ENCODE measurements around the gene BBC3.

BBC3 gene

DNA sequence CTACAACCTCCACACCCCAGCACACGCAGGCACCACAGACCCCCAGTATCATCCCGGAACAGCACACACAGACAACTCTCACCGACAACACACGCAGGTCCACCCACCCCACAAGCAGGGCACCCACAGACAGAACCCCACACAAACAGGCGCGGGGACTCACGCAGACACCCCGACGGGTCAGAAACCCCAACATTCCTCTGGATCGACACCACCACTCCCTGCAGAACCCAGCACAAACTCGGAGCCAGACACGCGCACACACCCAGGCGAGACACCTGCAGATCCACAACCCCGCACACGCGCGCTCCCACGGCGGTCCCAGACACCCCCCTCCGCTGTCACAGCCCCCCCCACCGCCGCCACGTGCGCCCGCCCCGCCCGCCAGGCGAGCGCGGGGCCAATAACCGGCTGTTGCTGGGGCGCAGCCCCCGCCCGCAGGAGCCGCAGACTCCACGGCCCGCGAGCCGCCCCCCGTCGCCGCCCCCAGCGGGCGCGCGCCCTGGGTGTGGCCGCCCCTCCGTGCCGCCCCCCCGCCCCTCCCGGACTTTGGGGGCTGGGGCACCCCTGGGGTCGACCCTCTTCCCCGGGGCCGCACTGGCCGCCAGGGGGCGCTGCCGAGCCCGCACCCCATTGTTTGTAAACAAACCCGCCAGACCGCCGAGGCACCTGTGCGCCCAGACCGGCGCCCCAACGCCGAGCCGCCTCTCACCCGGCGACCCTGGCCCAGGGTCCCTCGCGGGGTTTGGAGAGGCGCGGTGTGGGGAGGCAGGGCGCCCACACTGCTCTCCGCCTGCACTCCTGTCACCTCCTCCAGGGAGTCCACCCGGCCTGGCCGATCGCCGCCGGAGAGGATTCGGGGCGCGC, 712 bp downstream of the BBC3 start:
- DNase-seq = no peak

DNA sequence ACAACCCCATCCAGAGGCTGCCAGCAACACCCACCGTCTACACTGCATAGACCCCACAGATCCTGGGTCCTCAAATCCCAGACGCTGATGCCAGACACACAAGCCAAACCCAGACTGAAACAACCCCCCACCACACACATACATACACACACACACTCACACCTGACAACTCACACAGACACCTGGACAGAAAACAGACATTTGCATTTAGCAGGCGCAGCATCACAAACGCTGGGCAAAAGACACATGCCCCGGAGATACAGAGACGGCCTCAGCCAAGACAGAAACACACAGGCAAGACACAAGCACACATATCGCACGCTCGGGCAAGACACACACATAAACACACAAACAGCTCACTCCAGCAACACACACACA, 1.3 kb downstream of the BBC3 start:
- no peak for DNase-seq

DNA sequence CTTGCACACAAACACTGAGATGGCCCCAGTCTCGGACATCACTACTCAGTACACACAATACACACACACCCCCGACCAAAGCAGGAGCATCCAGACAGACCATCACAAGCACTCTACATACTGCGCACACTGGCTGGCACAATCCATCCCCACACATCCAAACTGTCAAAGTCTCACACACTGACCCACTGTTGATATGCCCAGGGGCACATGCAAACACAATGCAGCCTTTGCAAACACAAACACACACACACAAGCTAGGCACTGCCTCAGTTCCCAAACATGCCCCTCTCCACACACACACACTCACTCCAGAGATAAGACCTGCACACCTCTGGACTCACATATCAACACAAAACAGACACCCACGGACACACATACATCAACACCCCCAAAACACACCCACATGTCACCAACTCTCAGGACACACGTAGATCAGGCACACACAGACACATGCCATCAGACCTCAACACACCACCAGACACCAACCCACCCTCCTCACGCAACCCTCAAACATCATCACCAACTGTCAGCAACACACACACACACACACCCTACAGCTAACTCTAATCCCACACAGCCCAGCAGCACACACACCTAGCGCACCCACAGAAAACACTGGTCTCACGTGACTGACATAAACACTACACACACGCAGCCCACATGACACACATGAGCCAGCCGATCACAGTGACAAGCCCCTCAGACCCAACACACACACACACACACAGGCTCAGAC, 1.9 kb downstream of the BBC3 start:
- DNase-seq = no peak

DNA sequence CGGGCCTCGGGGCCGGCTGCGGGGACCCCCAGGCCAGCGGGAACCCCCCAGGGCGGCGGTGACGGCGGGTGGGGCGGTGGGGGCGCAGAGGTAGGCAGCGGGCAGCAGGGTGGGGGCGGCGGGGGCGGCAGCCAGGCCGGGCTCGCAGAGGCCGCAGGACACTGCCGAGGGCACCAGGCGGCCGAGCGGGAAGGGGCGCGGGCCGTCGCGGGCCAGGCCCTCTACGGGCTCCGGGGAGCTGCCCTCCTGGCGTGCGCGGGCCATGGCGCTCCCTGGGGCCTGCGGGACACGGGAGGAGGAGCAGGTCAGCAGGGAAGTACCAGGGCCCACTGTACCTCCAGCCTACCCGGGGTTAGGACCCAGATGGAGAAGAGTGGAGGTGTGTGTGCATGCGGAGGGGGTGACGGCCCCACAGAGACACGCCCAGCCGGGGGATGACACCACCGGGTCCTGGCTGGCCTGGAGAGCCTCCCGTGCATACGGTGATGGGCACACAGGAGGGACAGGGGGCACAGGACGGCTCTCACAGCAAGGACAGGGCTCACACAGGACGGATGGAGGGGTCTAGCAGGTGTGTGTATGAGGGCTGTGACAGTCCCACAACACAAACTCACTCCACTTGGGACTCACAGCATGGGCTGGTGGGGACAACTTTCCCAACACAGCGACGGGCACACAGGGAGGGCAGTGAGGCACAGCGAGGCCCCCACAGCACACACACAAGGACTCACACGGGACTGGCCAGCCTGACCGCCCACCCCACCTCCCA, 2.6 kb downstream of the BBC3 start:
- peak; percentile 50 for DNase-seq

DNA sequence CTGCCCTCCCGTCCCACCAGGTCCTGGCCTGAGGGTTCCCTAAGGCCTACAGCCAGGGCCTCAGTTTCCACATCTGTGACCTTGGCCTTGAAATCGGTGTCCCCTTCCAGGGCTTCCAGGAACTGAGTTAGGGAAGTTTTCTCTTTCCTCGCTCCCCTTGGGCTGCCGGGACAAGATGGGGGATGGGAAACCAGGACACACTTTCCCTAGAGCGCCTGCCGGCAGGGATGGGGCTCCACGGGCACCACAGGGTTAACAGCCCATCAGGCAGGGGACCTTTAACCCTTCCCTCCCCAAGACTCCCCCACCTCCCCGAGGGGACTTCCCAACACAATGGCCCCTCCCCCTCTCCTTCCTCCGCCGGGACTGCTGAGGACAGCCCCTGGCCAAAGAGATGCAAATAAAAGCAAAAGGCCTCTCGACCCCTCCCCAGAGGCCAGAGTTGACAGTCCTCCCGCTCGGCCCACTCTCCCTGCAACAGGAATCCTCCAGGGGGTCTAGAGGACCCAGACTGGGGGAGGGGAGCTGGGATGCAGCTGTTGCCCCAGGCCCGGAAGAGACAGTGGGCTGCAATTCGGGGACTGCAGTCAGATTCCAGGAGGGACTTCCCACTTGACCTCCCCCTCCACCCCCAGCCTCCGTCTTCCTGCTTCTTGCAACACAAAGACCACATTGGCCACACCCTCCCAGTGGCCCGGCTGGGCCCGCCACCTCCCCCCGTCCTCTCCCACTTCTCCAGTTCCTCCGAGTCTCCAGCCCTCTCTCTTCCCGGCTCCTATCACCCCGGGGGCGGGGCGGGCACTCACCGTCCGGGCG, 3.4 kb downstream of the BBC3 start:
- DNase-seq = peak; percentile 48

DNA sequence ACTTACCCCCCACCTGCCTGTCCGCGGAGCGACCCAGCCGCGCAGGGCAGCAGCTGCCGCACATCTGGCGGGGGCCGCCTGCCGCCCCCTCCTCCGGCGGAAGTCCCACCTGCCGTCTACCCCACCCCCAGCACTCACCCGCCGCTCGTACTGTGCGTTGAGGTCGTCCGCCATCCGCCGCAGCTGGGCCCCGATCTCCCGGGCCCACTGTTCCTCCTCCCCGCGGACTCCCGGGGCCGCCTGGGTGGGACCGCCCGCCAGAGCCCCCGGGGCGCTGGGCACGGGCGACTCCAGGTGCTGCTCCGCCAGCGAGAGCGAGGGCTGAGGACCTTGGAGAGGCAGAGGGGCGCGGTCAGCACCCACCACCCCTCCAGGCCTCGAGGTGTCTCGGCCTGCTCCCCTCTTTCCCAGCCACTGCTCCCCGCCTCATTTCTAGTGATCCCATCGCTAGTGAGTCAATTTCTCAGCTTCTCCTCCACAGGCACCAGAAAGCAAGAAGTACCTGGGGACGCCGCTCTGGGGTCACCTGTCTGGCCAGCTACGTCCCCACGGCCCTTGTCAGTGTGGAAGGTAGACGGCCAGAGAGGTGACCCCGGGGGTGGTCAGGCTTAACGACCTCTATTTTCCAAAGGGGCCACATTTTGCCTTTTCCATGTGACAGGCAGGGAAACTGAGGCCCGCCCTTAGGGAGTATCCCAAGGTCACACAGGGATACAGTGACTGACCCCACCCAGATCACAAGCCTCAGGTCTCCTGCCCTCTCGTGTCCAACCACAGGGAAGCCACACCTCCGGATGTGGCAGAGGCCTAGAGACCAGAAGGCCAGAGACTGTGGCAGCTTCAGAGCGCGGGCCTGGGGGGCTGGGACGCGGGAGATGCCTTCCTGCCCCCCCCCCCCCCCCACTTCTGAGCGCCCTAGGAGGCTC, 4.3 kb downstream of the BBC3 start:
- no peak for DNase-seq

DNA sequence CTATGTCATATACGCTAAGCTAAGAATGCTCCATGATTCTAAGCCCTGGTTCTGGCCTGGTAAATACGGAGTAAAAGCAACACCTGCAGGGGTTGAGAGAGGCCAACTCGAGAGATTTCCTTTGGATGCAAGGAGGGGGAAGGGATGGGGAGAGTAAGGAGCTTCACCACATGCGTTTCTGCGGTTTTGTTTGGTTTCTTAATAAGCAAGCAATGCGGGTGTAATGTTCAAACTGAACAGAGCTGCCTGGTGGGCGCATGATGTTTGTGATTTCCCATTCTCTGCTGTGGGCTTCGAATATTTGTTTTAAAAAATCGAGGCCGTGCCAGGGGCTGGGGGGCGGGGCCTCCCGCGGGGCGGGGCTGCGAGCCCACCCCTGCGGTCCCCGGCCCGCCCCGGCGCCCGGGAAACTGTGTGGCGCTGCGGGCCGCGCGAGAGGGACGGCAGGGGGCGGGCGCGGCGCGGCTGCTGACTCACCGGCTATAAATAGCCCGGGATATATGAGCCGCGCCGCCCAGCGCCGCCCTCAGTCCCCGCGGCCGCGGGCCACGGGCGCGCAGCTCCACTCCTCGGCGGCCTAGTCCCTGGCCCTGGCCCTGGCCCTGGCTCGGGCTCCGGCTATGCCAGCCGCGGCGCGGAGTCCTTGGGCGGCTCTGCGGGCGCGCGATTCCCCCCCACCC, 5.1 kb downstream of the BBC3 start:
- peak; percentile 66 for DNase-seq

DNA sequence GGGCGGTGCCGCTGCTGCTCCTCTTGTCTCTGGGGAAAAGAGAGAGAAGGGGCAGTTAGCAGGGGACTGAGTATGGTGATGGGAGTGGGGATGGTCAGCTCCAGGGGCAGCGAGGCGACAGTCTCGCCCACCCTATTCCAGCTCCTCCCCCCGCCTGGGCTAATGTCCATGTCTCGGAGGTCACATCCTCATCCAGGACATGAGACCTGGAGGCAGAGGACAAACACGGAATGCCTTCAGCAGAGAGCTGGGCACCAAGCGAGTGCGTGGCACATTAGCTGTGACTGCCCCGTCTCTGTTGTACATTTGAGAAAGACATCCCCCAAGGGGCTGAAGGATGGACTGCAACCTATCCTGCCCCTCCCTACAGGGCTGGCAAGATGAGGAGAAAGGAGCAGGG, 9.1 kb downstream of the BBC3 start:
- no peak for DNase-seq

DNA sequence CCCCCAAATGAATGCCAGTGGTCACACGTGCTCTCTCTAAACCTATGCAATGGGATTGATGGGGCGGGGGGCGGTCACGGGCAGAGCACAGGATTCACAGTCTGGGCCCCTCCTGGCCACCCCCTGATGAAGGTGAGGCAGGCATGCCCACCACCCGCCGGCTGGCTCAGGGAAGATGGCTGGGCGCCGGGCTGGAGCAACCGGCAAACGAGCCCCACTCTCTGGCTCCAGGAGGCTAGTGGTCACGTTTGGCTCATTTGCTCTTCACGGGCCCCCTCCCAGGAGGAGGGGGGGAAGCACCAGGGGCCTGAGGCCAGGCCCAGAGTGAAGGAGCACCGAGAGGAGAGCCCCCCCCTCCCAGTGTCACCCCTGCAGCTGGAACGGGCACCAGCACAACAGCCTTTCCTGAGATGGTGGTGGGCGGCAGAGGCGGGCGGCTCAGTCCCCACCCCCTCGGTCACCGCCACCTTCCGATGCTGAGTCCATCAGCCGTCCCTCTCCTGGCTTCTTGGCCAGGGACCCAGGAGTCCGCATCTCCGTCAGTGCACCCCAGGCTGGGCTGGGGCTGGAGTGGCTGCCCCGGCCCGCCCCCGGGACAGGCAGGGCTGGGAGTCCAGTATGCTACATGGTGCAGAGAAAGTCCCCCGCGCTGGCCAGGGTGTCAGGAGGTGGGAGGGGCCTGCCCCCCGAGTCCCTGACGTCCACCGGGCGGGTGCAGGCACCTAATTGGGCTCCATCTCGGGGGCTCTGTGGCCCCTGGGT, 9.7 kb downstream of the BBC3 start:
- DNase-seq = no peak

DNA sequence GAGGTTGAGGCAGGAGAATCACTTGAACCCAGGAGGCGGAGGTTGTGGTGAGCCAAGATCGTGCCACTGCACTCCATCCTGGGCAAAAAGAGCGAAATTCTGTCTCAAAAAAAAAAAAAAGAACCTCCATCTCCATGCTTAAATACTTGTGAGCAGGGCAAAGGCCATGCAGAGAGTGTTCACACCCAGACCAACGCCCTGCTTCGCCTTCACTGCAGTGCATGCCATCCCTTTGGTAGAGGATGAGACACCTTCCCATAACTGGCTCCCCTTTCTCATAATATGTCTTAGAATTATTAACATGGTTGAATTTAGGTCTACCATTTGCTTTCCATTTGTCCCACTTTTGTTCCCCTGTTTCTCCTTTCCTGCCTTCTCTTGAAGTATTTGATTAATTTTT, 15.4 kb downstream of the BBC3 start:
- no peak for DNase-seq

DNA sequence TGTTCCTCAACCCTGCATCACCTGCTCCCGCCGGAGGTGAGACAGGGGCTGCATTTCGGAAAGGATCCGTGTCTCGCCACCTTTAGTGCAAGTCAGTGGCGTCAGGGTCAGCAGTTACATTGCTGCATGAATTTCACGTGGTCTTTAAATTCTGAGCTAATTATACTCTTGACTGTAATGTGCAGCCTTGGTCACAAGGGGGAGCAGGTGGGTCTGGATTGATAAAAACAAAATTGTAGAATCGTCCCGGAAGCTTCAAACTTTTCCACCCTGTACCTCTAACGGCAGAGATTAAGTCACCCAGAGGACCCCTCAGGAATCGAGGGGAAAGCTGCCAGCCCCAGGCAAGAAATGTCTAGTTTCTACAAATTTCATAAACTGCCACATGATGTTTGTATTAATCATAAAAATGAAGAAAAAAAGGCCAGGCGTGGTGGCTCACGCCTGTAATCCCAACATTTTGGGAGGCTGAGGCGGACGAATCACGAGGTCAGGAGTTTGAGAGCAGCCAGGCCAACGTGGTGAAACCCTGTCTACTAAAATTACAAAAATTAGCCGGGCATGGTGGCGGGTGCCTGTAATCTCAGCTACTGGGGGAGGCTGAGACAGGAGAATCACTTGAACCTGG, 20.2 kb downstream of the BBC3 start:
- DNase-seq = peak; percentile 14

DNA sequence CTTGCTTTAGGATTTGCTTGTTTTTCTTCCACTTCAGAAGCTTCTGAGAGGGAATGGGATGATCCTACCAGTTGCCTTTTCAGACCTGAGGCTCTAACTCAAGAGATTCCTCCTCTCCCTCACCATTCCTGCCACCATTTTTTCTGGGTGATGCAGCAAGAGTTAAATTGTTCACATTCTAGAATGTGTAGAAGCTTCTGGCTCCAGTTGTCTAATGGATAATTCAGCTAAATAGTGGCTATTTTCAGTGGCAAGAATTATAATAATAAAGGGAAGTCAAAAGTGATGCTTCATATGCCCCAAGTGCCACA, 20.9 kb downstream of the BBC3 start:
- DNase-seq = no peak

DNA sequence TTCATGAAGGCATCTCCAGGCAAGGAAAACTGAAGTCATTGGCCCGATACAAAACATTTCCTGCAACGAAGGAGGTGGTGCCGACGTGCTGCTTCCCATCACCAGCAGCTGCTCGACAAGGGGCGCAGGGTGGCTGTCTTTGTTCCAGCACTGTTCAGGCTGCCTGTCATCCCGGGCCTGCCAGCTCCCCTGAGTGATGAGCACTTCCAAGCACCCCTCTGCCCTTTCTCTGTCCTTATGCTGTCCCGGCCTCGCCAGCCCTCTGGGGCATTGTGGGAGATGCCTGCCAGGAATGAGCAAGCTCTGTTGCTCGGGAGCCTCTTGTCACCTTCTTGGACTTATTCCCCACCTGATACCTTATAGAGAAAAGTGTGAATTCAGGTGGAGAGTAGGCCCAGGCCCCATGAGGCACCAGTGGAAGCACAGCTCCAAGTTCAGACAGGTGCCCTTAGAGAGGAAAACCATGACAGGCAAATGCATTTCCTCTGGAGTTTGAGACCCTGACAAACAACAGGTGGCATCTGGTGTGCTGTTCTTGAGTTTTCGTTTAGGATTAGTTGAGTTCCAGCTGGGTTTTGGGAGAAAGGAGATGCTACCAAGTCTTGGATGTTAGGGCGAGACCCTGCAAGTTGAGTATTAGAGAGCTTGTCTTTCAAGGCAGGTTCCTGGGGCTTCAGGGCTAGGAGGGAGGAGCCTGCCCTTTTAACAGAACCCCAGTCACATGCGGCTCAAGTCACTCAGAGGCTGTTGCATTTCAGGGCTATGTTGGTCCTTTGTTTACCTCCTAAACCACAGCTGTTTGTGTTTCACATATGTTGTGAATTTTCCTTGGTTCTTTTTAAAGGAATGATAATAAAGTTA, 21.4 kb downstream of the BBC3 start:
- no peak for DNase-seq

DNA sequence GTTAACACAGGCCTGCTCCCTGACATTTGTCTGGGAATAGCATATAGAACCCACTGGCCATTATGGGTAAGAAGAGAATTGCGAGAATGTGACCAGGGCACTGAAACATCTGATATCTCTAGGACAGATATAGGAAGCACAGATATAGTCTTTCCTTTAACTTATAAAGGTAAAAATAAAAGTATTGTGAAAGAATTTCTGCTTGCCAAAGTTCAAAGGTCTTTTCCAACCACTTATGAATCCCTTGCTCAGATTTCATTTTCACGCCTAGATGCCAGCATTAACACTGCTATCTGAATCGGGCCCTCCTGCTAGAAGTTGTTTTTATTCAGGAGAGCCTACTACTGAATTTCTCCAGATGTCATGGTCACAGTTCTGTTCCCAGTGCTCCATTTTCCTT, 27.7 kb downstream of the BBC3 start:
- no peak for DNase-seq

DNA sequence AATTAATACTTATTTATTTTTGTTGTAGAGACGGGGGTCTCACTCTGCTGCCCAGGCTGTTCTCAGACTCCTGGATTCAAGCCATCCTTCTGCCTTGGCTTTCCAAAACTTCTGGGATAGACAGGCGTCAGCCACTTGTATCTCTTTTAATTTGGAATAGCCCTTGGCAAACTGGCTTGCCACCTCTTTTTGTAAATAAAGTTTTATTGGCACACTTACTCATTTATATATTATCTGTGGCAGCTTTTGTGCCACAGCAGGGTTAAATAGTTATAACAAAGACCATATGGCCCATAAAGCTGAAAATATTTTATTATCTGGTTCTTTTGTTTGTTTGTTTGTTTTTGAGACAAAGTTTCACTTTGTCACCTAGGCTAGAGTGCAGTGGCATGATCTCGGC, 30.5 kb downstream of the BBC3 start:
- DNase-seq = no peak

DNA sequence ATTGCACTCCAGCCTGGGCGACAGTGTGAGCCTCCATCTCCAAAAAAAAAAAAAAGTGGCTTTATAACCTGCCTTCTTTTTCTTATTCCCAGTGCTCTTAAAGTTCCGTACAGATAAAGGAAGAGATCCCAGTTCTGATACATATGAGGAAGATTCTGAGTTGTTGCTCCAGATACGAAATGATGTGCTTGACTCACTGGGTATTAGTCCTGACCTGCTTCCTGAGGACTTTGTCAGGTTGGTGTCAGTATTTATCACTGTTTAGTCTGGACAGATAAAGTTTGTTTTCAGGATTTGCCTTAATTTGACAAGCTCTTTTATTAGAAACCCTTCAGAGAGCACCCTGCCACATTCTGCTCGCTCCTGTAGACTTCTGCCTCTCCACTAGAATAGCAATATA, 33.9 kb downstream of the BBC3 start:
- DNase-seq = no peak

DNA sequence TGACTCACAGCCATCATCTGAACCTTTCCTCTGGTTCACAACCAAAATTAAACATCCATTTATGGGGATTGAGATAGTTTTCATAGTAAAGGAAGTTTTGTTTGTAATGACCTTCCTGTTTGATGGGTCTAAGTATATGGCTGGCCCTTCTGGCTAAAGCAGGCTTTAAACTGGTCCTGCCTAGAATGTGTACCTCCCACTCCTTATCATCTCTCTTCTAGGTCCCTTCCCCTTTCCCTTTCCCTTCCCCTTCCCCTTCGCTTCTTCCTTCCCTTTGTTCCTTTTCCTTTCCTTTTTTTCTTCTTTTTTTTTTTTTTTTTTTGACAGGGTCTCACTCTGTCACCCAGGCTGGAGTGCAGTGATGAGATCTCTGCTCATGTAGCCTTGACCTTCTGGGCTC, 35.6 kb downstream of the BBC3 start:
- no peak for DNase-seq

DNA sequence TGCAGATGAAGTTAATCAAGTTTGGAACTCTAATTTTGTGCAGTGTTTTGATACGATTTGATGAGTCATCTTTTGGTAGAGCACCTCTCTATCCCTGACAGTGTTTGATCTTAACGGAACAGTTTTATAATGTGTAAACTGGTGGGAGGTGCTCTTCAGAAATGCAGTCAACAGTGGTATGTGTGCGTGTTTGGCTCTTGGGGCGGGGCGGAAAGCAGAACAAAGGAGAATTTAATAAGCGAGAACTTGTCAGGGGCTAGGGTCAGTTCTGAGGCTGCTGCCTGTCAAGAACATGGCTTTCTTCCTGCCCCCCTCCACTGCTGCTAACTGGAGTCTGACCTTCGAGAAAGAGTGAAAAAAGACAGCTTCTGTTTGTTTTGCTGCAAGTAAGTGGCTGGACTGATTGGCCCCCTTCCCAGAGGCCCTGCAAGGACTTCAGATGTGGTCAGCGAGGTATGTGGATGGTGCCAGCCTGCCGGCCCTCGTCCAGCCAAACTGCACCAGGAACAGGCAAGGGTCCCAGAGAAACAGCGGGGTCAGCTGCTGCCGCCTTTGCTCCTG, 40.8 kb downstream of the BBC3 start:
- no peak for DNase-seq

Measured in GOT3 (cell line).